ENCODE measurements around the gene CNKSR2. TPM values are rescaled to one million over a fixed set of nuclear protein-coding genes. Genes with fewer than 3 reads are reported as not detected.

CNKSR2 gene
- total RNA-seq, 1 experiment from 2014 or later: not detected

GRCh38 chrX:21383546-21383945, 9.3 kb downstream of the CNKSR2 start:
- Histone ChIP-seq H4K20me1 (ENCODE audit: insufficient read depth) (no peaks in the 10 kb centered on the region), H3K9me3 (ENCODE audit: control insufficient read depth in 1 of 2, insufficient read depth in 1 of 2, low read depth in 1 of 2, low read length in 2 of 2) (no peaks in the 10 kb centered on the region), H3K4me3 (replicated peaks in 1 of 2; ENCODE audit: low read depth in 1 of 2, low read length in 2 of 2) (no peak overlapping the region), H3K9ac (ENCODE audit: low read length) (no peak overlapping the region), H2AFZ (ENCODE audit: low read depth, low read length, poor library complexity, severe bottlenecking) (no peak overlapping the region), H3K36me3 (ENCODE audit: control insufficient read depth in 1 of 2, insufficient read depth in 2 of 2, low read length in 2 of 2) (no peaks in the 10 kb centered on the region), H3K4me1 (ENCODE audit: control insufficient read depth in 1 of 2, insufficient read depth in 2 of 2, low read length in 2 of 2) (no peaks in the 10 kb centered on the region), H3K27me3 (ENCODE audit: insufficient read depth, low read length) (no peaks in the 10 kb centered on the region), H3K79me2 (ENCODE audit: insufficient read depth, low read length) (no peaks in the 10 kb centered on the region), H3K4me2 (ENCODE audit: low read length) (no peak overlapping the region), H3K9me2 (ENCODE audit: insufficient read depth) (no peaks in the 10 kb centered on the region), H3K27ac (ENCODE audit: low read depth, low read length) (no peak overlapping the region)
- CTCF ChIA-PET: no interaction called here
- RAD21 ChIA-PET (ENCODE audit: low non-redundant PET in 1 of 2, low total read pairs in 2 of 2, uncharacterized antibody in 2 of 2, unreplicated experiment in 2 of 2): no interaction called here
- ATAC-seq (no peak), DNase-seq (ENCODE audit: low read depth, low spot score) (no peak)
- no TSS peak for BruUV-seq (replicated peaks)
- intact Hi-C loops (cut with micrococcal nuclease): no loop called here
- TF ChIP-seq RAD21 (IDR thresholded peaks at IDR 0.05; ENCODE audit: low read depth): no peak
- no peak for TF ChIP-seq FOSL1 (IDR thresholded peaks at IDR 0.05; ENCODE audit: low read depth)
- TF ChIP-seq EGR1 (IDR thresholded peaks at IDR 0.05; ENCODE audit: low read depth): no peak
- no peak for TF ChIP-seq POLR2AphosphoS5 (IDR thresholded peaks at IDR 0.05; ENCODE audit: low read depth, low read length)
- no peak for TF ChIP-seq CBX3 (IDR thresholded peaks at IDR 0.05; ENCODE audit: low read depth)
- TF ChIP-seq EZH2phosphoT487 (IDR thresholded peaks at IDR 0.05; ENCODE audit: borderline replicate concordance): no peak
- TF ChIP-seq SIN3A (IDR thresholded peaks at IDR 0.05; ENCODE audit: low read depth): no peak
- TF ChIP-seq YY1 (IDR thresholded peaks at IDR 0.05; ENCODE audit: extremely low read depth, insufficient replicate concordance, low read depth, low read length): no peak
- no peak for TF ChIP-seq EZH2 (IDR thresholded peaks at IDR 0.05)
- no peak for TF ChIP-seq CTCF (IDR thresholded peaks at IDR 0.05 in 2 of 3, conservative IDR thresholded peaks at IDR 0.05 in 1 of 3; ENCODE audit: borderline replicate concordance in 1 of 3, insufficient read depth in 1 of 3, low read depth in 2 of 3, low read length in 2 of 3)
- POLR2A ChIA-PET: no interaction called here

GRCh38 chrX:21384178-21384577, 10.0 kb downstream of the CNKSR2 start:
- Histone ChIP-seq H3K36me3 (ENCODE audit: control insufficient read depth in 1 of 2, insufficient read depth in 2 of 2, low read length in 2 of 2) (no peaks in the 10 kb centered on the region), H3K27me3 (ENCODE audit: insufficient read depth, low read length) (no peaks in the 10 kb centered on the region), H4K20me1 (ENCODE audit: insufficient read depth) (no peaks in the 10 kb centered on the region), H3K4me2 (ENCODE audit: low read length) (no peak overlapping the region), H3K79me2 (ENCODE audit: insufficient read depth, low read length) (no peaks in the 10 kb centered on the region), H3K27ac (ENCODE audit: low read depth, low read length) (no peak overlapping the region), H3K4me3 (replicated peaks in 1 of 2; ENCODE audit: low read depth in 1 of 2, low read length in 2 of 2) (no peak overlapping the region), H3K9me3 (ENCODE audit: control insufficient read depth in 1 of 2, insufficient read depth in 1 of 2, low read depth in 1 of 2, low read length in 2 of 2) (no peaks in the 10 kb centered on the region), H3K4me1 (ENCODE audit: control insufficient read depth in 1 of 2, insufficient read depth in 2 of 2, low read length in 2 of 2) (no peaks in the 10 kb centered on the region), H3K9ac (ENCODE audit: low read length) (no peak overlapping the region), H2AFZ (ENCODE audit: low read depth, low read length, poor library complexity, severe bottlenecking) (no peak overlapping the region), H3K9me2 (ENCODE audit: insufficient read depth) (no peaks in the 10 kb centered on the region)
- ChIA-PET CTCF (no interaction called here), RAD21 (ENCODE audit: low non-redundant PET in 1 of 2, low total read pairs in 2 of 2, uncharacterized antibody in 2 of 2, unreplicated experiment in 2 of 2) (no interaction called here), POLR2A (no interaction called here)
- DNase-seq (ENCODE audit: low read depth, low spot score) (no peak), ATAC-seq (no peak)
- intact Hi-C loops (cut with micrococcal nuclease): no loop called here
- no TSS peak for BruUV-seq (replicated peaks)
- TF ChIP-seq MAX (IDR thresholded peaks at IDR 0.05) (no peak), JUND (IDR thresholded peaks at IDR 0.05) (no peak), ZBTB33 (IDR thresholded peaks at IDR 0.05; ENCODE audit: extremely low read depth, insufficient replicate concordance, low read length) (no peak), POLR2AphosphoS5 (IDR thresholded peaks at IDR 0.05; ENCODE audit: low read depth, low read length) (no peak), YY1 (IDR thresholded peaks at IDR 0.05; ENCODE audit: extremely low read depth, insufficient replicate concordance, low read depth, low read length) (no peak), CEBPB (IDR thresholded peaks at IDR 0.05; ENCODE audit: low read depth) (no peak), EZH2phosphoT487 (IDR thresholded peaks at IDR 0.05; ENCODE audit: borderline replicate concordance) (no peak)

Data from HCT116 (cell line).